Esophagus (tissue), 2 donors: ENCODE measurements around the gene CAPN9. TPM values are rescaled to one million over a fixed set of nuclear protein-coding genes. Genes with fewer than 3 reads are reported as not detected.

Source experiments
- H3K27ac ChIP-seq, 2 donors: one replicate each; pipeline ENCODE4 v1.5.1; 2013; ENCODE audit warnings: low read depth in 2 of 2, mild to moderate bottlenecking in 2 of 2, inconsistent platforms in 1 of 2, low read length in 1 of 2, moderate library complexity in 1 of 2
- H3K27me3 ChIP-seq, 2 donors: one replicate each; pipeline ENCODE4 v1.6.1; 2013; ENCODE audit warnings: low read length in 2 of 2, control low read depth in 1 of 2, mild to moderate bottlenecking in 1 of 2; ENCODE audit not compliant: insufficient read depth in 2 of 2, control insufficient read depth in 1 of 2
- H3K36me3 ChIP-seq, 2 donors: one replicate each; pipeline ENCODE4 v1.6.1; 2013; ENCODE audit warnings: low read length in 1 of 2; ENCODE audit not compliant: control insufficient read depth in 2 of 2, insufficient read depth in 2 of 2
- H3K4me1 ChIP-seq, 2 donors: one replicate each; pipeline ENCODE4 v1.6.1; 2013; ENCODE audit warnings: low read length in 1 of 2; ENCODE audit not compliant: control insufficient read depth in 2 of 2, insufficient read depth in 2 of 2
- H3K4me3 ChIP-seq, 2 donors: one replicate each; pipeline ENCODE4 v1.5.1; 2013; ENCODE audit warnings: low read length in 2 of 2, mild to moderate bottlenecking in 2 of 2, low read depth in 1 of 2, moderate library complexity in 1 of 2
- H3K9me3 ChIP-seq, 2 donors: one replicate each; pipeline ENCODE4 v1.6.1; 2013; ENCODE audit warnings: mild to moderate bottlenecking in 2 of 2, low read depth in 1 of 2, low read length in 1 of 2, moderate library complexity in 1 of 2; ENCODE audit not compliant: control insufficient read depth in 2 of 2, insufficient read depth in 1 of 2
- WGBS, 2 donors: extraction: QIAGEN DNeasy Blood & Tissue Kit; methylation state at CpG; one replicate each; pipeline ENCODE4 v1.1.7; 2013; 5-methylcytosine and 5-hydroxymethylcytosine counted together
- polyA plus RNA-seq, 2 donors: library from polyadenylated mRNA; stranded (reverse); fragments of 200-250 nt; gene quantifications; one replicate each; pipeline ENCODE4 v1.2.3, GENCODE V29; 2013
- donor health status: healthy with polysubstance abuse.
- donor health status: Bipolar disorder and iron deficiency.

Gene CAPN9
- polyA plus RNA-seq, 2 donors: 0.06 TPM; not detected in 1

- Histone ChIP-seq H3K4me3 (no peak overlapping the region), H3K36me3 (no peaks in the 10 kb centered on the region), H3K9me3 (no peaks in the 10 kb centered on the region), H3K4me1 (no peaks in the 10 kb centered on the region), H3K27me3 (no peaks in the 10 kb centered on the region), H3K27ac (no peak overlapping the region)
- WGBS, 2 donors: 39 to 55% methylated on average over 3 of the region's 3 CpGs
Observed at GRCh38 chr1:230781594-230781993, 34.4 kb downstream of the CAPN9 start.

DNA sequence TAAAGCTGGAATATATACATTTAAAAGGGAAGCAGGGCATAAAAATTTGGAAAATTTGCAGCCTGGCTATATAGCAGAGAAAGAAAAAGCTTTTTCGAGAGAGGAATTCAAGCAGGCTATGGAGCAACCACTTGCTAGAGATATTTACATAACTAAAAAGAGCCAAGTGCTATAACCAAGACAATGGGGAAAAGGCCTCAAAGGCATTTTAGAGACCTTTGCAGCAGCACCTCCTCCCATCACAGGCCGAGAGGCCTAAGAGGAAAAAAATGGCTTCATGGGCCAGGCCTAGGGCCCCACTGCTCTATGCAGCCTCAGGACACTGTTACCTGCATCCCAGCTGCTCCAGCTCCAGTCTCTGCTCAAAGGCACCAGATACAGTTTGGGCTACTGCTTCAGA lies 37.0 kb downstream of the CAPN9 start:
- no peak overlapping the region for H3K4me3 ChIP-seq
- H3K36me3 ChIP-seq: no peaks in the 10 kb centered on the region
- 69 to 75% methylated on average over 2 of the region's 2 CpGs for WGBS, 2 donors
- H3K4me1 ChIP-seq: no peaks in the 10 kb centered on the region
- no peaks in the 10 kb centered on the region for H3K27me3 ChIP-seq
- no peaks in the 10 kb centered on the region for H3K9me3 ChIP-seq
- no peak overlapping the region for H3K27ac ChIP-seq

GRCh38 chr1:230785636-230786384 lies 38.6 kb downstream of the CAPN9 start:
- H3K36me3 ChIP-seq: no peaks in the 10 kb centered on the region
- H3K4me1 ChIP-seq: no peaks in the 10 kb centered on the region
- no peak overlapping the region for H3K27ac ChIP-seq
- no peak overlapping the region for H3K4me3 ChIP-seq
- WGBS, 2 donors: 71 to 72% methylated on average over 2 of the region's 2 CpGs
- no peaks in the 10 kb centered on the region for H3K9me3 ChIP-seq
- no peaks in the 10 kb centered on the region for H3K27me3 ChIP-seq

DNA sequence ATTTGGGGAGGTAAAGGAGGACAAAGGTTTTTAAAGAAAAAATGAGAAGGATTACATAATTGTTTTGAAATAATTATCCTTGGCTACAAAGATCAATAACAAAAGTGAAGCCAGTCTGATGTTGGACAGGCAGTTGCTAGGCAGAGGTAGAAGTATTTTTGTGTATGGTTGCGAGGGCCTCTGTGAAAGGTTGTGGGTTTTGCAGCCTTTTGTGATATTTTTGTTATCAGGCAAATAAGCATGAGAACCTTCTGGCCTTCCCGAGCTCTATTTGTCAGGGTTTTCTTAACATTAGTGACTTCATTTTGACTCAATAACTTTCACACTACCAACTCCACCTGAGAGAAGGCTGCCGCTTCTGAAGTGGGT lies 39.2 kb downstream of the CAPN9 start:
- no peaks in the 10 kb centered on the region for H3K36me3 ChIP-seq
- H3K9me3 ChIP-seq: no peaks in the 10 kb centered on the region
- no peaks in the 10 kb centered on the region for H3K4me1 ChIP-seq
- no peak overlapping the region for H3K27ac ChIP-seq
- no peak overlapping the region for H3K4me3 ChIP-seq
- no peaks in the 10 kb centered on the region for H3K27me3 ChIP-seq
- WGBS, 2 donors: 88 to 93% methylated on average over 3 of the region's 3 CpGs

DNA sequence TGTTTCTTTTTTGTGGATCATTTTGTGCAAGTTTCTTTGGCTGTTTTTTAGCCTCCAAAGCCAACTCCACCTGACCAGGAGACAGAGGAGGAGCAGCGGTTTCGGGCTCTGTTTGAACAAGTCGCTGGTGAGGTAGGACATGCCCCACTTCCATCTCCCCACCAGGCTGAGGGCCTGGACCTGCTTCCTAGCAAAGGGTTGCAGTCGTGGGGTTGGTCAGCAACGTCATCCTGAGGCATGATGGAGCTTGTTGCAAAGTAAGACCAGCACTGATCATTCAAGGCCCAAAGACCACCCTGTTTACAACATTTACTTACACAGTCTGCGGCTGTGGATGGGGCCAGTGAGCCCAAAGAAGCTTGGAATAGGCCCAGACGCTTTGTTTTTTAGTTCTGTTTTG lies 40.3 kb downstream of the CAPN9 start:
- WGBS, 2 donors: 76 to 81% methylated on average over 7 of the region's 7 CpGs

GRCh38 chr1:230788561-230789275 lies 41.5 kb downstream of the CAPN9 start:
- H3K9me3 ChIP-seq: no peaks in the 10 kb centered on the region
- no peak overlapping the region for H3K4me3 ChIP-seq
- no peaks in the 10 kb centered on the region for H3K27me3 ChIP-seq
- H3K4me1 ChIP-seq: no peaks in the 10 kb centered on the region
- WGBS, 2 donors: 93% methylated on average over 10 of the region's 10 CpGs
- H3K27ac ChIP-seq: no peak overlapping the region
- H3K36me3 ChIP-seq: no peaks in the 10 kb centered on the region

More for the DNA sequence above, 40.3 kb downstream of the CAPN9 start:
- Histone ChIP-seq H3K4me3 (no peak overlapping the region), H3K27me3 (no peaks in the 10 kb centered on the region), H3K4me1 (no peaks in the 10 kb centered on the region), H3K36me3 (no peaks in the 10 kb centered on the region), H3K9me3 (no peaks in the 10 kb centered on the region), H3K27ac (no peak overlapping the region)

- no peak overlapping the region for H3K27ac ChIP-seq
- no peaks in the 10 kb centered on the region for H3K9me3 ChIP-seq
- H3K4me3 ChIP-seq: no peak overlapping the region
- no peaks in the 10 kb centered on the region for H3K4me1 ChIP-seq
- 77 to 80% methylated on average over 5 of the region's 5 CpGs for WGBS, 2 donors
- no peaks in the 10 kb centered on the region for H3K36me3 ChIP-seq
- H3K27me3 ChIP-seq: no peaks in the 10 kb centered on the region
Observed at GRCh38 chr1:230790026-230790425, 42.8 kb downstream of the CAPN9 start.

GRCh38 chr1:230791986-230792564 lies 44.9 kb downstream of the CAPN9 start:
- H3K27me3 ChIP-seq: no peaks in the 10 kb centered on the region
- H3K4me1 ChIP-seq: no peaks in the 10 kb centered on the region
- 59 to 72% methylated on average over 5 of the region's 5 CpGs for WGBS, 2 donors
- no peaks in the 10 kb centered on the region for H3K36me3 ChIP-seq
- no peaks in the 10 kb centered on the region for H3K9me3 ChIP-seq
- H3K4me3 ChIP-seq: no peak overlapping the region
- no peak overlapping the region for H3K27ac ChIP-seq

GRCh38 chr1:230792691-230793462 lies 45.7 kb downstream of the CAPN9 start:
- H3K36me3 ChIP-seq: no peaks in the 10 kb centered on the region
- H3K4me3 ChIP-seq: no peak overlapping the region
- no peaks in the 10 kb centered on the region for H3K27me3 ChIP-seq
- H3K27ac ChIP-seq: no peak overlapping the region
- 87 to 92% methylated on average over 13 of the region's 13 CpGs for WGBS, 2 donors
- no peaks in the 10 kb centered on the region for H3K9me3 ChIP-seq
- H3K4me1 ChIP-seq: no peaks in the 10 kb centered on the region
